Keratinocyte (primary cell): ENCODE results near the gene BMP7. TPM values are rescaled to one million over a fixed set of nuclear protein-coding genes. Genes with fewer than 3 reads are reported as not detected.

Experiments
- DNase-seq: peaks from one replicate; pipeline ENCODE4 v3.0.0-alpha.2; 2011; ENCODE audit warnings: low read depth, missing footprints, low spot score
- FAIRE-seq: peaks from 2 replicates; lab custom pipeline; 2011; peaks lifted over from hg19 to GRCh38; lab: Jason Lieb, UNC
- H2AFZ ChIP-seq: 2 replicates; pipeline ENCODE4 v1.6.0; 2012; ENCODE audit warnings: low read length, control low read depth, inconsistent platforms; ENCODE audit not compliant: control insufficient read depth
- H3K27ac ChIP-seq: 2 replicates; pipeline ENCODE4 v1.5.1; 2011; ENCODE audit warnings: low read length; ENCODE audit not compliant: control insufficient read depth, insufficient read depth
- H3K27me3 ChIP-seq: 3 replicates; pipeline ENCODE4 v1.6.0; 2011; ENCODE audit warnings: low read length; ENCODE audit not compliant: control insufficient read depth, insufficient read depth; ENCODE audit errors: extremely low read depth
- H3K36me3 ChIP-seq, 2 experiments: 2 replicates in 1 of 2; 3 replicates in 1 of 2; pipeline ENCODE4 v1.5.1; 2011; ENCODE audit warnings: low read length in 2 of 2, mild to moderate bottlenecking in 1 of 2; ENCODE audit not compliant: control insufficient read depth in 2 of 2, insufficient read depth in 2 of 2; ENCODE audit errors: extremely low read depth in 1 of 2
- H3K4me1 ChIP-seq: 3 replicates; pipeline ENCODE4 v1.5.1; 2011; ENCODE audit warnings: low read length; ENCODE audit not compliant: control insufficient read depth, insufficient read depth; ENCODE audit errors: extremely low read depth
- H3K4me2 ChIP-seq: 3 replicates; pipeline ENCODE4 v1.6.0; 2011; ENCODE audit warnings: low read depth, low read length; ENCODE audit not compliant: control insufficient read depth, insufficient read depth; ENCODE audit errors: extremely low read depth
- H3K4me3 ChIP-seq, 3 experiments: fragments of 200-600 bp in 1 of 3; sonication (generic) in 1 of 3; 2 replicates in 2 of 3; 3 replicates in 1 of 3; pipeline ENCODE4 v1.5.1; 2011 to 2016; ENCODE audit warnings: low read length in 3 of 3, mild to moderate bottlenecking in 3 of 3, control low read depth in 2 of 3, inconsistent platforms in 1 of 3, low read depth in 1 of 3, mixed read lengths in 1 of 3, mixed run types in 1 of 3, moderate library complexity in 1 of 3; ENCODE audit not compliant: control insufficient read depth in 2 of 3, insufficient read depth in 2 of 3; ENCODE audit errors: extremely low read depth in 1 of 3
- H3K79me2 ChIP-seq: 2 replicates; pipeline ENCODE4 v1.6.0; 2012; ENCODE audit warnings: low read length; ENCODE audit not compliant: control insufficient read depth, insufficient read depth
- H3K9ac ChIP-seq: 3 replicates; pipeline ENCODE4 v1.6.0; 2011; ENCODE audit warnings: low read length; ENCODE audit not compliant: control insufficient read depth, insufficient read depth; ENCODE audit errors: extremely low read depth
- H3K9me1 ChIP-seq: 3 replicates; pipeline ENCODE4 v1.6.0; 2011; ENCODE audit warnings: low read length; ENCODE audit not compliant: control insufficient read depth, insufficient read depth; ENCODE audit errors: extremely low read depth
- H3K9me3 ChIP-seq: 2 replicates; pipeline ENCODE4 v1.5.1; 2012; ENCODE audit warnings: low read depth, low read length; ENCODE audit not compliant: control insufficient read depth
- H4K20me1 ChIP-seq: 3 replicates; pipeline ENCODE4 v1.6.0; 2011; ENCODE audit warnings: low read length; ENCODE audit not compliant: control insufficient read depth, insufficient read depth; ENCODE audit errors: extremely low read depth
- EZH2 ChIP-seq: IDR thresholded peaks from one replicate; pipeline ENCODE4 v1.6.1; 2012; ENCODE audit warnings: inconsistent platforms, mild to moderate bottlenecking, low read length, moderate library complexity
- dilution Hi-C: fragments of 300-500 bp; cut with MboI; formaldehyde crosslinking; loops from one replicate; pipeline ENCODE4 v1.7.0; 2020; ENCODE audit warnings: low sequenced_read_pairs; ENCODE audit not compliant: extremely low pct_ligation_motif_present
- polyA plus RNA-seq, 5 experiments: library from polyadenylated mRNA; depleted of rRNA in 3 of 5; stranded (reverse) in 3 of 5; stranded (forward) in 1 of 5; unstranded in 1 of 5; fragments of >200 nt; gene quantifications; 1 replicate in 1 of 5; 2 replicates in 3 of 5; 3 replicates in 1 of 5; pipeline versions ENCODE4 v1.2.1 to v1.2.3, GENCODE V29; 2011 to 2012; ENCODE audit warnings: missing spikeins in 2 of 5, low read depth in 1 of 5, low replicate concordance in 1 of 5
- TF ChIP-seq, protein P1 (sequence below), 3 experiments: IDR thresholded peaks in 1 of 3; conservative IDR thresholded peaks in 1 of 3; optimal IDR thresholded peaks in 1 of 3; 2 replicates in 2 of 3; 3 replicates in 1 of 3; pipeline versions ENCODE3 to v1.5.1; 2011; ENCODE audit warnings: low read length in 3 of 3, mild to moderate bottlenecking in 3 of 3, moderate library complexity in 2 of 3, control low read depth in 1 of 3, inconsistent platforms in 1 of 3; ENCODE audit not compliant: insufficient read depth in 2 of 3; ENCODE audit errors: extremely low read depth in 1 of 3

Gene BMP7
- polyA plus RNA-seq, 1 donor (not counting 4 experiments of a cell fraction or from before 2014, with no cell fraction given): 0.29 TPM

DNA sequence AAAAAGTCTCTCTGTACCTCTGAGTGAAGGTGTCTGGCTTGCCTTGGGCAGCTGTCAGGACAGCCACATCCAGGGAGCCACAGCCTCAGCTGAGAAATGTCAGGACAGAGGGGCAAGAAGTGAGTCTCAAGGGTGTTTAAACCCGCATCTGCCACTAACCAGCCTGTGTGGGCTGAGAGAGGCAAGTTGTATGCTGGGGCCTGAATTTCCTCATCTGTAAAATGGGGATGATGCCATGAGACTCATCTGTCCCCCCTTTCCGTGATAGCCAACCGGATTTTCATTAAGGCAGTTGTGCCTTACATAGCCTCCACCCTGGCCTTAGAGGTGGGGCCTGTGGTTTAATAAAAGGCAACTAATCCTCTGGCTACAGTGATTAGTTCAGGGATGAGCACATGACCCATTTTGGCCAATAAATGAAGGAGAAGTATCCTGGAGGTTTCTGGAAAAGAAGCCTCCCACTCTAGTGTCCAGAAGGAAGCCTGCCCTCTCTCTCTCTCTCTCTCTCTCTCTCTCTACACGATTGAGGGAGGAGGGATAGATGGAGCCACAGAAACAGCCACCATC lies 79.3 kb downstream of the BMP7 start:
- Histone ChIP-seq H3K4me2 (no peak overlapping the region), H3K27ac (no peak overlapping the region), H3K79me2 (no peaks in the 10 kb centered on the region), H3K9ac (no peak overlapping the region), H2AFZ (no peak overlapping the region), H3K9me3 (no peaks in the 10 kb centered on the region), H3K4me1 (no peaks in the 10 kb centered on the region), H3K36me3 (no peaks in the 10 kb centered on the region), H4K20me1 (no peaks in the 10 kb centered on the region), H3K27me3 (peaks cover 6% of the 10 kb centered on the region), H3K9me1 (no peaks in the 10 kb centered on the region), H3K4me3 (no peak overlapping the region)
- dilution Hi-C loops: no loop called here
- FAIRE-seq (no peak), DNase-seq (no peak)
- no peak for TF ChIP-seq EZH2
- TF ChIP-seq, protein P1, sequence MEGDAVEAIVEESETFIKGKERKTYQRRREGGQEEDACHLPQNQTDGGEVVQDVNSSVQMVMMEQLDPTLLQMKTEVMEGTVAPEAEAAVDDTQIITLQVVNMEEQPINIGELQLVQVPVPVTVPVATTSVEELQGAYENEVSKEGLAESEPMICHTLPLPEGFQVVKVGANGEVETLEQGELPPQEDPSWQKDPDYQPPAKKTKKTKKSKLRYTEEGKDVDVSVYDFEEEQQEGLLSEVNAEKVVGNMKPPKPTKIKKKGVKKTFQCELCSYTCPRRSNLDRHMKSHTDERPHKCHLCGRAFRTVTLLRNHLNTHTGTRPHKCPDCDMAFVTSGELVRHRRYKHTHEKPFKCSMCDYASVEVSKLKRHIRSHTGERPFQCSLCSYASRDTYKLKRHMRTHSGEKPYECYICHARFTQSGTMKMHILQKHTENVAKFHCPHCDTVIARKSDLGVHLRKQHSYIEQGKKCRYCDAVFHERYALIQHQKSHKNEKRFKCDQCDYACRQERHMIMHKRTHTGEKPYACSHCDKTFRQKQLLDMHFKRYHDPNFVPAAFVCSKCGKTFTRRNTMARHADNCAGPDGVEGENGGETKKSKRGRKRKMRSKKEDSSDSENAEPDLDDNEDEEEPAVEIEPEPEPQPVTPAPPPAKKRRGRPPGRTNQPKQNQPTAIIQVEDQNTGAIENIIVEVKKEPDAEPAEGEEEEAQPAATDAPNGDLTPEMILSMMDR (optimal IDR thresholded peaks at IDR 0.05 in 1 of 3, IDR thresholded peaks at IDR 0.05 in 1 of 3, conservative IDR thresholded peaks at IDR 0.05 in 1 of 3; ENCODE audit: extremely low read depth in 1 of 3, insufficient read depth in 2 of 3, low read length in 3 of 3): no peak

DNA sequence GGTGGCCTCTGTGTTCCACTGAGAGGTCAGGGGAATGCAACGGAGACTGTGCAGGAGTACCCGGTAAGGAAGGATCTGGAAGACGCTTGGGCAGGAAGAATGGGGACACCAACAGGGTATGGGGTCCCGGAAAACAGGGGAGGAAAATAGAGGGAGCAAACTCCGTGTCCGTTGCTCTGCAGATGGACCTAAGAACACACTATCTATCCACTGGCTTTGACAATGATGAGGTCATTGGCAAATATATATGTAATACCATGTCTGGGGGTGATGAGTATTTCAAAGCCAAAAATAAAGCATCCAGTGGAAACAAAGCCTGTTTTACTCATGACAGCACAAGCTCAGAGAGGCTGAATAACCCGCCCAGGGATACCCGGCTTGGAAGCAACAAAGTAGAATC lies 80.2 kb downstream of the BMP7 start:
- H4K20me1 ChIP-seq: no peaks in the 10 kb centered on the region
- H3K9ac ChIP-seq: no peak overlapping the region
- dilution Hi-C loops: no loop called here
- no peak overlapping the region for H2AFZ ChIP-seq
- no peak overlapping the region for H3K4me2 ChIP-seq
- no peak for FAIRE-seq
- peaks cover 9% of the 10 kb centered on the region for H3K27me3 ChIP-seq
- H3K4me3 ChIP-seq: no peak overlapping the region
- no peaks in the 10 kb centered on the region for H3K4me1 ChIP-seq
- no peaks in the 10 kb centered on the region for H3K36me3 ChIP-seq
- H3K9me3 ChIP-seq: no peaks in the 10 kb centered on the region
- no peak overlapping the region for H3K27ac ChIP-seq
- DNase-seq: no peak
- H3K79me2 ChIP-seq: no peaks in the 10 kb centered on the region
- TF ChIP-seq EZH2: no peak
- TF ChIP-seq, protein P1 (optimal IDR thresholded peaks at IDR 0.05 in 1 of 3, IDR thresholded peaks at IDR 0.05 in 1 of 3, conservative IDR thresholded peaks at IDR 0.05 in 1 of 3; ENCODE audit: extremely low read depth in 1 of 3, insufficient read depth in 2 of 3, low read length in 3 of 3): no peak
- no peaks in the 10 kb centered on the region for H3K9me1 ChIP-seq
